GM21381 (cell line): ENCODE measurements around the gene MDH2.
A peak's percentile ranks its signal among the peaks of the same experiment; 100 is the strongest.
"Not testable (repeated sequence)": the region's sequence is repeated elsewhere in the genome, so short reads cannot be mapped to it uniquely, and the experiment has no call there.

ENCODE experiments used
- ATAC-seq: cut with Tn5 transposase; IDR thresholded peaks from one replicate; pipeline ENCODE4 v1.9.1; 2021; ENCODE audit warnings: mild to moderate bottlenecking, moderate library complexity; ENCODE audit not compliant: unreplicated experiment

Gene MDH2

DNA sequence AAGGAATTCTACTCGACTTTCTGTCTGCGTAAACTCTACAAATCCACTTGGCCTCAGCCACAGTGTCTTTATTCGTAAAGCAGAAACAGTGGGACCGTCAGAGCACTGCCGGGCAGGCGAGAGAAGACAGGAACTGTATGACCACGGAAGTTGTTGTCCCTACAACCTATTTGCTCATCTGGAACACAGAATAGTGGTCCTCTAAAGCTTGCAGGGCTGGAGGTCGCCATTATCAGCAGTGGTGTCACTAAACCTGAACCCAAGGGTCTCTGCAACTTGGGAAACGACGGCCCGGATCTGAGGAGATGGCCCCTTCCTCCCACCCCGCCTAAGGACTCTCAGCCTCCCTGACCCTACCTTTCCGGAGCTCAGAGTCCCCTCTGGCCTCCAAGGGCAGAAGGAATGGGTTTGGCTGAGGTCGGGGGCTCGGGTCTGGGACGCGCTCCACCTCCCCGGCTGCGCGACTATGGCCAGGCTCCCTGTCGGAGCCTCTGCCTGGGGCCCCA is 548 bp upstream of the MDH2 start:
- ATAC-seq = peak; percentile 7

- ATAC-seq = no peak
Observed at GRCh38 chr7:76048668-76048988, 722 bp downstream of the MDH2 start.

DNA sequence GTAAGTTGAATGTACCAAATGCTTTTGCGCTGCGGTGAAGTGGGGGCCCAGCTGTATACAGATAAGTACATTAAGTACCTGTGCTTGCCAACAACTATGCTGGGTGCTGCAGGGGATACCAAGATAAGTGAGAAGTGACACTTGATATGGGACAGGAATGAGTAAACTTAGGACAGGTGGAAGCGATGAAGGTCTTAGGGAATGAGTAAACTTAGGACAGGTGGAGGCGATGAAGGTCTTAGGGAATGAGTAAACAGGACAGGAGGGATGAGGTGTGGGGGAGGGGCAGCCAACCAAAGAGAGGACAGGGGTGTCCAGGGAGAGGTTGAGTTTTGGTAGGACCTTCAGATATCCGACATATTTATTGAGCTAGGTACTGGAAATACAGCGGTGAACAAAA is 1.4 kb downstream of the MDH2 start:
- ATAC-seq = no peak

- no peak for ATAC-seq
Observed at GRCh38 chr7:76050545-76050944, 2.6 kb downstream of the MDH2 start.

DNA sequence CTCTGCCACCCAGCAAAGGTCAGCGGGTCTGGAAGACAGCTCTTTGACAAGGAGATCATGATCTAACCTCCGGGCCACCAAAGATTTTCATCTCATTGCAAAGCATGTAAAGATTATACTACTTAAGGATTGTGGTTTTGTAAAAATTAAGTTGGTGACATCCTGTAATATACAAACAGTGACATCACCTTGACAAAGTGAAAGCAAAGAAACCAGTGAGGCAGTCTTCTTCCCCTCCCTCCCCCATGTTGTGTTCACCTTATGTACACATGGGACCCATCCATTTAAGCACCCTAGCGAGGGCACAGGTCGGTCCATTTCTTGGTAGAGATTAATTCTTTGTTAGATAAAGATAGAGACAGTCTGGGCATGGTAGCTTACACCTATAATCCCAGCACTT is 3.9 kb downstream of the MDH2 start:
- ATAC-seq = no peak

DNA sequence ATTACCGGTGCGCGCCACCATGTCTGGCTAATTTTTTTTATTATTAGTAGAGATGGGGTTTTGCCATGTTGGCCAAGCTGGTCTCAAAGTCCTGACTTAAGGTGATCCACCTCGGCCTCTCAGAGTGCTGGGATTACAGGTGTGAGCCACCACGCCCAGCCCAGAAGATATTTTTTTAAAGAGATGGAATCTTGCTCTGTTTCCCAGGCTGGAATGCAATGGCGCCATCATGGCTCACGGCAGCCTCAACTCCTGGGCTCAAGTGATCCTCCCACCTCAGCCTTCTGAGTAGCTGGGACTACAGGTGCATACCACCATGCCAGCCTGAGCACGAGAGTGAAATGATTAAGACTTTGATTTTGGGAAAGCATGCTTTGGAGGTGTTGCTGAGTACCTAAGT is 4.8 kb downstream of the MDH2 start:
- not testable (repeated sequence) for ATAC-seq

- no peak for ATAC-seq
Observed at GRCh38 chr7:76053461-76053860, 5.6 kb downstream of the MDH2 start.

- no peak for ATAC-seq
Observed at GRCh38 chr7:76054123-76055120, 6.5 kb downstream of the MDH2 start.

GRCh38 chr7:76056241-76056640 is 8.3 kb downstream of the MDH2 start:
- ATAC-seq = no peak

DNA sequence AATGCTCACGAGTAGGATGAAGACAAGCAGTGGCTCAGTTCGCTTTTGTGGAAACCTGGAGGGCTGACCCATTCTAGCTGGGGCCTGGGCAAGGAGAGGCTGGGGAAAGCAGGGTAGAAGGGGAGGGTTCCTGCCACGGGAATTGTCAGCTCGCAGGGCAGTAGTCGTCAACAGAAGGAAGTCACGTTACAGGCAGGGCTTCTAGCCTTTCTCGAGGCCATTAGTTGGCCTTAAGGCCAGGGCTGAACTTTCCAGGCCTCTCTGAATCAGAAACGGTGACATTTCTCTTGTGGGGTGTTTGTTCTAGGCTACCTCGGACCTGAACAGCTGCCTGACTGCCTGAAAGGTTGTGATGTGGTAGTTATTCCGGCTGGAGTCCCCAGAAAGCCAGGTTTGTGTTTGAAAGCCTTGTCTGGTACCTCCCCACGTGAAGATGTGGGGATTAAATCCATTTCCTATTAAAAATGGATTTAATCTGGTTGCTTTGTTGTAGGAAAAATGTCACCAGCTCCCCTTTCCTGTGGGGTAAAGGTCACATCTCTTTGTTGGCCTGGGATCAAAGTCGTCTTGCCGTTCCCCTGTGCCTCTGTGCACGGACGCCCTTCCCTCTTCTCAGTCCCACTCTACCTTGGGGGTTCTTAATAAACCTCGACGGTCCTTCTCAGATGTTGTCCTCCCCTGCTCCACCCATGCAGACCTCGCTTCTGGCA is 9.4 kb downstream of the MDH2 start:
- ATAC-seq = no peak

GRCh38 chr7:76057813-76058145 is 9.9 kb downstream of the MDH2 start:
- no peak for ATAC-seq

- ATAC-seq = not testable (repeated sequence)
Observed at GRCh38 chr7:76058745-76059144, 10.8 kb downstream of the MDH2 start.

GRCh38 chr7:76060842-76061241 is 12.9 kb downstream of the MDH2 start:
- ATAC-seq = no peak

GRCh38 chr7:76062254-76062653 is 14.3 kb downstream of the MDH2 start:
- no peak for ATAC-seq

DNA sequence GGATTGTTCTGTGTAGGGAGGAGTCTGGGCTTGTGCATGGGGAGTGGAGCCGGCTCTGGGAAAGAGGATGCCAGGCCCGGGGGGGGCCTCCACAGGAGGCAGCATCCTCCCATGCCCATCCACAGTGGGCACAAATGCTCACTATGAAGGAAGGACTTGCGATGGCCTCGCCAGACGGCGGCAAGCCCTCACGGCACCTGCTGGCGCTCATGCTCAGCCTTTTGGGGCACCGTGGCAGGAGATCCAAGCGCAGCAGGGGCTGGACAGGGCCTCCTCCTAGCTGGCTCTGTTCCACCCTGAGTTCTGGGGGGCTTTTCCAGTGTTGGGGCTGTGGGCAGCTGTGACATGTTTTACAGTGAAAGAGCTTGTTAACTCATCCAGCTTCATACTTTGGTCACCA is 15.2 kb downstream of the MDH2 start:
- no peak for ATAC-seq

GRCh38 chr7:76063525-76063924 is 15.6 kb downstream of the MDH2 start:
- ATAC-seq = no peak

GRCh38 chr7:76064208-76064970 is 16.5 kb downstream of the MDH2 start:
- ATAC-seq = no peak

DNA sequence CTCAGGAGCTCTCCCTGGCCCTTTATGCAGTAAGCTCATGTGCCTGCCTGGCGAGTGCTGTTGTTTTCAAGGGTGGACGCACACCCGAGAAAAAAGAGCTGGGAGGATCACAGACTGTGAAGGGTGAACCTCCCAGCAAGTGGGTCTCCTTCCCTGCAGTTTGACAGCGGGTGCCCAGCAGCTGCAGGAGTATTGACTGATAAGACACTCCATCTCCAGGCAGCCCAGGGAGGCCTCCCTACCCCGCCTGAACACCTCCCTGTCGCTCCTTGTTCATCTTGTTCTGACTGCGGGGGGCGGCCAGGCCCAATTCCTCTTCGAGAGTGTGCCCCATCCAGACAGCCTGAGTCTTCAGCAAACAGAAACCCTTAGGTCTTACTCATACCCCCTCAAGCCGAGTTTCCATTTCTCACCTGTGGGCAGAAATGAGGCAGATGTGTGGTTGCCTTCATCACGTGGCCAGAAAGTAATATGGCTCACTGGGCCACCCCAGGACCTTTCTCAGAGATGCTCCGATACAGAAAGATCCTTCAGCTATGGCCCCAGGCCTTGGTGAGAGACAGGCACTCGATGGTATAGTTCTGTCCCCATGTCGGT is 17.2 kb downstream of the MDH2 start:
- no peak for ATAC-seq

- ATAC-seq = no peak
Observed at GRCh38 chr7:76066716-76067503, 19.0 kb downstream of the MDH2 start.

- ATAC-seq = no peak
Observed at GRCh38 chr7:76069238-76069638, 21.3 kb downstream of the MDH2 start.
